Measurements from ENCODE around the gene RSPH10B2.
"Not testable (repeated sequence)": the region's sequence is repeated elsewhere in the genome, so short reads cannot be mapped to it uniquely, and the experiment has no call there.

GRCh38 chr7:6825236-6826125 is 71.6 kb downstream of the RSPH10B2 start:
- not testable (repeated sequence) for TF ChIP-seq POLR2A, POLR2AphosphoS5 (IDR thresholded peaks at IDR 0.05; ENCODE audit: low read depth, low read length)

All from GM12892 (cell line).